HG03097 (cell line): ENCODE data around the gene HPCAL1.

Experiments
- ATAC-seq: cut with Tn5 transposase; IDR thresholded peaks from one replicate; pipeline ENCODE4 v1.9.1; 2021; ENCODE audit not compliant: unreplicated experiment, low FRiP score

Gene HPCAL1

GRCh38 chr2:10380048-10380926, 77.6 kb downstream of the HPCAL1 start:
- no peak for ATAC-seq

- ATAC-seq, result no peak
These were observed 79.3 kb downstream of the HPCAL1 start for GRCh38 chr2:10381997-10382353.

- peak; percentile 68 for ATAC-seq
These were observed 79.8 kb downstream of the HPCAL1 start for GRCh38 chr2:10382354-10383061.

- ATAC-seq, result no peak
These were observed 81.4 kb downstream of the HPCAL1 start for GRCh38 chr2:10383960-10384734.

- no peak for ATAC-seq
These were observed 82.8 kb downstream of the HPCAL1 start for GRCh38 chr2:10385501-10385900.

GRCh38 chr2:10385933-10386773, 83.4 kb downstream of the HPCAL1 start:
- ATAC-seq, result no peak

GRCh38 chr2:10387033-10387432, 84.3 kb downstream of the HPCAL1 start:
- no peak for ATAC-seq

GRCh38 chr2:10388954-10389560, 86.4 kb downstream of the HPCAL1 start:
- no peak for ATAC-seq

GRCh38 chr2:10389573-10389972, 86.9 kb downstream of the HPCAL1 start:
- no peak for ATAC-seq

- no peak for ATAC-seq
These were observed 87.7 kb downstream of the HPCAL1 start for GRCh38 chr2:10390369-10390801.

GRCh38 chr2:10392100-10392499, 89.4 kb downstream of the HPCAL1 start:
- ATAC-seq, result no peak

- ATAC-seq, result no peak
These were observed 89.8 kb downstream of the HPCAL1 start for GRCh38 chr2:10392548-10392947.

- no peak for ATAC-seq
These were observed 90.4 kb downstream of the HPCAL1 start for GRCh38 chr2:10392951-10393639.

- ATAC-seq, result no peak
These were observed 90.9 kb downstream of the HPCAL1 start for GRCh38 chr2:10393640-10393982.

- no peak for ATAC-seq
These were observed 93.2 kb downstream of the HPCAL1 start for GRCh38 chr2:10395893-10396292.

GRCh38 chr2:10396464-10396863, 93.8 kb downstream of the HPCAL1 start:
- ATAC-seq, result no peak

GRCh38 chr2:10397297-10397875, 94.7 kb downstream of the HPCAL1 start:
- no peak for ATAC-seq

- no peak for ATAC-seq
These were observed 95.2 kb downstream of the HPCAL1 start for GRCh38 chr2:10397878-10398277.

- ATAC-seq, result no peak
These were observed 95.8 kb downstream of the HPCAL1 start for GRCh38 chr2:10398496-10398895.
